Measurements from ENCODE around the gene FGA. TPM values are rescaled to one million over a fixed set of nuclear protein-coding genes. Genes with fewer than 3 reads are reported as not detected.

Gene FGA
- total and polyA plus RNA-seq, 9 of the 15 experiments (the other 6 are each of a cell fraction or from before 2014, with no cell fraction given): 0.04 to 2.5 (median 0.07) TPM; not detected in 5

- ATAC-seq (no peak), DNase-seq (ENCODE audit: extremely low read depth in 1 of 4, low spot score in 3 of 4) (no peak), FAIRE-seq (no peak)
- Histone ChIP-seq H2AFZ (ENCODE audit: low read depth, low read length) (no peak overlapping the region), H3K9me3 (replicated peaks; ENCODE audit: control insufficient read depth, insufficient read depth, low read depth, low read length) (no peaks in the 10 kb centered on the region), H3K27ac (ENCODE audit: extremely low read depth, low read depth, low read length) (no peak overlapping the region), H4K20me1 (replicated peaks; ENCODE audit: control insufficient read depth, insufficient read depth, low read length) (no peaks in the 10 kb centered on the region), H3K36me3 (ENCODE audit: control insufficient read depth, insufficient read depth, low read length) (no peaks in the 10 kb centered on the region), H3K79me2 (ENCODE audit: control insufficient read depth, insufficient read depth, low read length) (no peaks in the 10 kb centered on the region), H3K4me2 (ENCODE audit: insufficient read depth, low read length) (no peak overlapping the region), H3K9ac (ENCODE audit: insufficient read depth in 1 of 2, low read depth in 2 of 2, low read length in 2 of 2) (no peak overlapping the region), H3K27me3 (ENCODE audit: control insufficient read depth in 2 of 2, insufficient read depth in 2 of 2, low read length in 2 of 2) (no peaks in the 10 kb centered on the region), H3K9me1 (ENCODE audit: control insufficient read depth, insufficient read depth, low read length) (no peaks in the 10 kb centered on the region), H3K4me1 (replicated peaks in 1 of 2; ENCODE audit: control insufficient read depth in 2 of 2, insufficient read depth in 2 of 2, low read length in 2 of 2) (no peaks in the 10 kb centered on the region; a peak in 1 of 5 replicates), H3K4me3 (no peak overlapping the region)
- BruUV-seq (replicated peaks): no TSS peak
- ChIA-PET CTCF (ENCODE audit: low intra/inter-chr PET ratio) (no interaction called here), POLR2A (interaction anchor here (0.6 kb wide), 1 partner anchor 14 kb away, joined by 4 read pairs; no protein-coding TSS in a partner anchor)
- intact Hi-C loops (cut with micrococcal nuclease) (no loop called here), in situ Hi-C loops (cut with MboI) (no loop called here)
- TF ChIP-seq HES1 (IDR thresholded peaks at IDR 0.05; ENCODE audit: low read depth) (no peak), CXXC5 (CRISPR knock-in tag; IDR thresholded peaks at IDR 0.05) (no peak), TEAD1 (CRISPR knock-in tag; IDR thresholded peaks at IDR 0.05) (no peak), THRA (IDR thresholded peaks at IDR 0.05) (no peak), KDM1A (IDR thresholded peaks at IDR 0.05) (no peak), NCOR1 (IDR thresholded peaks at IDR 0.05) (no peak), GTF3C2 (IDR thresholded peaks at IDR 0.05; ENCODE audit: borderline replicate concordance, extremely low read depth, insufficient read length) (no peak), MAX (CRISPR knock-in tag; IDR thresholded peaks at IDR 0.05) (no peak), RAD51 (IDR thresholded peaks at IDR 0.05; ENCODE audit: borderline replicate concordance, low read depth) (no peak), E2F8 (IDR thresholded peaks at IDR 0.05; ENCODE audit: low read depth, partially characterized antibody) (no peak), UBTF (IDR thresholded peaks at IDR 0.05; ENCODE audit: borderline replicate concordance in 1 of 2, low read depth in 2 of 2, low read length in 2 of 2) (no peak), ZFP1 (CRISPR knock-in tag; IDR thresholded peaks at IDR 0.05) (no peak)
Observed at GRCh38 chr4:154583677-154584076, 6.9 kb downstream of the FGA start.

All from K562 (cell line).